HK-2 (cell line): ENCODE results near the gene PIM1.
"Not testable (repeated sequence)": the region's sequence is repeated elsewhere in the genome, so short reads cannot be mapped to it uniquely, and the experiment has no call there.

Experiments
- DNase-seq: peaks from one replicate; pipeline ENCODE4 v3.0.0-alpha.2; 2018; ENCODE audit not compliant: unreplicated experiment

PIM1 gene

GRCh38 chr6:37188962-37189510, 19.1 kb downstream of the PIM1 start:
- no peak for DNase-seq

- DNase-seq, result no peak
Observed at GRCh38 chr6:37190159-37190535, 20.2 kb downstream of the PIM1 start.

- DNase-seq, result no peak
Observed at GRCh38 chr6:37192666-37193065, 22.7 kb downstream of the PIM1 start.

GRCh38 chr6:37194886-37195285, 24.9 kb downstream of the PIM1 start:
- not testable (repeated sequence) for DNase-seq

- DNase-seq, result not testable (repeated sequence)
Observed at GRCh38 chr6:37196451-37196850, 26.5 kb downstream of the PIM1 start.

GRCh38 chr6:37200085-37200484, 30.1 kb downstream of the PIM1 start:
- DNase-seq, result no peak

GRCh38 chr6:37201726-37202125, 31.8 kb downstream of the PIM1 start:
- no peak for DNase-seq

- no peak for DNase-seq
Observed at GRCh38 chr6:37202788-37203491, 33.0 kb downstream of the PIM1 start.

- DNase-seq, result peak; percentile 32
Observed at GRCh38 chr6:37204014-37204751, 34.2 kb downstream of the PIM1 start.

GRCh38 chr6:37205175-37205996, 35.4 kb downstream of the PIM1 start:
- DNase-seq, result no peak

- no peak for DNase-seq
Observed at GRCh38 chr6:37205997-37206340, 36.0 kb downstream of the PIM1 start.

- no peak for DNase-seq
Observed at GRCh38 chr6:37206622-37207021, 36.7 kb downstream of the PIM1 start.

- peak; percentile 83 for DNase-seq
Observed at GRCh38 chr6:37207903-37208456, 38.0 kb downstream of the PIM1 start.

GRCh38 chr6:37208793-37209192, 38.8 kb downstream of the PIM1 start:
- no peak for DNase-seq

- no peak for DNase-seq
Observed at GRCh38 chr6:37209461-37210205, 39.7 kb downstream of the PIM1 start.

- peak; percentile 74 for DNase-seq
Observed at GRCh38 chr6:37210313-37210968, 40.5 kb downstream of the PIM1 start.

GRCh38 chr6:37212268-37212667, 42.3 kb downstream of the PIM1 start:
- DNase-seq, result no peak

GRCh38 chr6:37218061-37218460, 48.1 kb downstream of the PIM1 start:
- no peak for DNase-seq

GRCh38 chr6:37218511-37218910, 48.6 kb downstream of the PIM1 start:
- no peak for DNase-seq

GRCh38 chr6:37221585-37222124, 51.7 kb downstream of the PIM1 start:
- no peak for DNase-seq
